ENCODE data around the gene C2CD3.

The C2CD3 gene

GRCh38 chr11:74170694-74171629, at the start of gene C2CD3, which contains the start of gene PPME1:
Gene C2CD3, minus strand, starts transcription at chr11:74171002. Its CDS starts 210 bp downstream, at chr11:74170792.
Gene PPME1, plus strand, starts transcription at chr11:74171289. Its CDS starts 133 bp downstream, at chr11:74171422.
- DNase-seq (ENCODE audit: low read depth in 3 of 3) = peak; percentile 92 to 98 (median 92)

GRCh38 chr11:74220376-74220775, 49.6 kb upstream of the C2CD3 start:
- DNase-seq (ENCODE audit: low read depth in 3 of 3) = no peak

- DNase-seq (ENCODE audit: low read depth in 3 of 3) = no peak
Observed at GRCh38 chr11:74212533-74212932, 41.7 kb upstream of the C2CD3 start.

- no peak for DNase-seq (ENCODE audit: low read depth in 3 of 3)
Observed at GRCh38 chr11:74208507-74208906, 37.7 kb upstream of the C2CD3 start.

- no peak for DNase-seq (ENCODE audit: low read depth in 3 of 3)
Observed at GRCh38 chr11:74206746-74207145, 35.9 kb upstream of the C2CD3 start.

- DNase-seq (ENCODE audit: low read depth in 3 of 3) = no peak
Observed at GRCh38 chr11:74205181-74205580, 34.4 kb upstream of the C2CD3 start.

- no peak for DNase-seq (ENCODE audit: low read depth in 3 of 3)
Observed at GRCh38 chr11:74204701-74205100, 33.9 kb upstream of the C2CD3 start.

GRCh38 chr11:74203966-74204365, 33.2 kb upstream of the C2CD3 start:
- no peak for DNase-seq (ENCODE audit: low read depth in 3 of 3)

- no peak for DNase-seq (ENCODE audit: low read depth in 3 of 3)
Observed at GRCh38 chr11:74196781-74197486, 26.1 kb upstream of the C2CD3 start.

- no peak for DNase-seq (ENCODE audit: low read depth in 3 of 3)
Observed at GRCh38 chr11:74195828-74196227, 25.0 kb upstream of the C2CD3 start.

- DNase-seq (ENCODE audit: low read depth in 3 of 3) = no peak
Observed at GRCh38 chr11:74185695-74186094, 14.9 kb upstream of the C2CD3 start.

- DNase-seq (ENCODE audit: low read depth in 3 of 3) = no peak
Observed at GRCh38 chr11:74185285-74185684, 14.5 kb upstream of the C2CD3 start.

GRCh38 chr11:74182635-74183034, 11.8 kb upstream of the C2CD3 start:
- no peak for DNase-seq (ENCODE audit: low read depth in 3 of 3)

GRCh38 chr11:74179234-74180052, 8.6 kb upstream of the C2CD3 start:
- DNase-seq (ENCODE audit: low read depth in 3 of 3) = no peak

- DNase-seq (ENCODE audit: low read depth in 3 of 3) = no peak
Observed at GRCh38 chr11:74175920-74176319, 5.1 kb upstream of the C2CD3 start.

GRCh38 chr11:74171997-74172396, 1.2 kb upstream of the C2CD3 start:
- no peak for DNase-seq (ENCODE audit: low read depth in 3 of 3)

GRCh38 chr11:74171630-74171968, 797 bp upstream of the C2CD3 start:
- no peak for DNase-seq (ENCODE audit: low read depth in 3 of 3)

- no peak for DNase-seq (ENCODE audit: low read depth in 3 of 3)
Observed at GRCh38 chr11:74169738-74170458, 904 bp downstream of the C2CD3 start.

GRCh38 chr11:74168838-74169237, 2.0 kb downstream of the C2CD3 start:
- no peak for DNase-seq (ENCODE audit: low read depth in 3 of 3)

GRCh38 chr11:74162681-74163467, 7.9 kb downstream of the C2CD3 start:
- DNase-seq (ENCODE audit: low read depth in 3 of 3) = no peak

- DNase-seq (ENCODE audit: low read depth in 3 of 3) = no peak
Observed at GRCh38 chr11:74159642-74160041, 11.2 kb downstream of the C2CD3 start.
